NCI-H226 (cell line): ENCODE measurements around the gene RTN4RL1.

Source experiments
- DNase-seq: peaks from one replicate; pipeline ENCODE4 v3.0.0-alpha.2; 2015

The RTN4RL1 gene

GRCh38 chr17:2043785-2044184 lies 18.7 kb upstream of the RTN4RL1 start:
- peak; percentile 69 for DNase-seq

- no peak for DNase-seq
Observed at GRCh38 chr17:2042933-2043332, 17.8 kb upstream of the RTN4RL1 start.

GRCh38 chr17:2042390-2042847 lies 17.3 kb upstream of the RTN4RL1 start:
- DNase-seq = no peak

GRCh38 chr17:2041561-2042389 lies 16.6 kb upstream of the RTN4RL1 start, which contains the start of gene OVCA2:
OVCA2 (plus strand) TSS chr17:2042022; CDS start chr17:2042048, 26 bp downstream.
- peak; percentile 85 for DNase-seq

- no peak for DNase-seq
Observed at GRCh38 chr17:2040942-2041560, 15.9 kb upstream of the RTN4RL1 start.

GRCh38 chr17:2040219-2040827 lies 15.2 kb upstream of the RTN4RL1 start:
- DNase-seq = no peak

- no peak for DNase-seq
Observed at GRCh38 chr17:2037155-2037554, 12.0 kb upstream of the RTN4RL1 start.

- DNase-seq = no peak
Observed at GRCh38 chr17:2035541-2036488, 10.7 kb upstream of the RTN4RL1 start.

GRCh38 chr17:2034806-2035540 lies 9.8 kb upstream of the RTN4RL1 start:
- peak; percentile 74 for DNase-seq

GRCh38 chr17:2034157-2034556 lies 9.0 kb upstream of the RTN4RL1 start:
- DNase-seq = peak; percentile 49

GRCh38 chr17:2033153-2033552 lies 8.0 kb upstream of the RTN4RL1 start:
- DNase-seq = no peak

- DNase-seq = no peak
Observed at GRCh38 chr17:2030779-2031163, 5.6 kb upstream of the RTN4RL1 start.

- peak; percentile 83 for DNase-seq
Observed at GRCh38 chr17:2029911-2030778, 5.0 kb upstream of the RTN4RL1 start, which contains the start of gene DPH1. DPH1 (plus strand) TSS chr17:2030153; CDS start chr17:2030170, 17 bp downstream.

GRCh38 chr17:2028737-2029136 lies 3.6 kb upstream of the RTN4RL1 start:
- DNase-seq = no peak

GRCh38 chr17:2028234-2028614 lies 3.1 kb upstream of the RTN4RL1 start:
- DNase-seq = no peak

- DNase-seq = no peak
Observed at GRCh38 chr17:2027528-2028233, 2.5 kb upstream of the RTN4RL1 start.

GRCh38 chr17:2025622-2026309 lies 632 bp upstream of the RTN4RL1 start:
- DNase-seq = peak; percentile 66

GRCh38 chr17:2024572-2025219 lies 438 bp downstream of the RTN4RL1 start:
- no peak for DNase-seq
